Hematopoietic multipotent progenitor cell treated with erythropoietin and hydrocortisone succinate and interleukin-3 and kit ligand, for 8 days (in vitro differentiated cells): ENCODE data around the gene MRC2.
"Not testable (repeated sequence)": the region's sequence is repeated elsewhere in the genome, so short reads cannot be mapped to it uniquely, and the experiment has no call there.

ENCODE experiments used
- DNase-seq: peaks from one replicate; pipeline ENCODE4 v3.0.0-alpha.2; 2015

The MRC2 gene

DNA sequence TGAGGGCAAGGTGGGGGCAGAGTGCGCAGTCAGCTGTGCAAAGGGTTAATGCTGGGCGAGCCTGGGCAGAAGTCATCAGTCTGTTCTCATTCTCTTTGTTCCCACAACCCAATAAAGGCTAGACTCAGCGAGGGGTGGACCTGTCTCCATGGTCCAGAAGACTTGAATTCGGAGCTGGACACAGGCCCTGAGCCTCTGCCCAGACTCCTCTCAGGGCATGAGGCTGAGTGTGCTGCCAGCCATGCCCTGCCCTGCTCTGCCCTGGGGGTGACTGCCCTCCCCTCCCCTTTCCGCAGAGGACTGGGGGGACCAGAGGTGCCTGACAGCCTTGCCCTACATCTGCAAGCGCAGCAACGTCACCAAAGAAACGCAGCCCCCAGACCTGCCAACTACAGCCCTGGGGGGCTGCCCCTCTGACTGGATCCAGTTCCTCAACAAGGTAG, 54.5 kb downstream of the MRC2 start:
- no peak for DNase-seq

DNA sequence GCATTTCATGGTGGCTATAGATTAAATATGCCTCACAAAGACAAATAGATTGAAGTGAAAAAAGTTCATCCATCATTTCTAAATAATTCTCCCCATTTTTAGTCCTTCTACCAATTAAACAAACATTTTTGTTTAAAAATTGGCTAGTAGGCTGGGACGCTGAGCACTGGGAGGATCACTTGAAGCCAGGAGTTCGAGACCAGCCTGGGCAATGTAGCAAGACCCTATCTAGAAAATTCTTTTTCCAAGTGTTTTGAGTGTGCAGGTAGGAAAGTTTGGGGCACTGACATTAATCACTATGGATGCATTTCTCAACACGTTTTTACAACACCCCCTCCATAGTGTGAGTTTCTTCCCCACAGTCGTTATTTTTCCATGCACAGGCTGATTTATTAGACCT, 56.7 kb downstream of the MRC2 start:
- no peak for DNase-seq

DNA sequence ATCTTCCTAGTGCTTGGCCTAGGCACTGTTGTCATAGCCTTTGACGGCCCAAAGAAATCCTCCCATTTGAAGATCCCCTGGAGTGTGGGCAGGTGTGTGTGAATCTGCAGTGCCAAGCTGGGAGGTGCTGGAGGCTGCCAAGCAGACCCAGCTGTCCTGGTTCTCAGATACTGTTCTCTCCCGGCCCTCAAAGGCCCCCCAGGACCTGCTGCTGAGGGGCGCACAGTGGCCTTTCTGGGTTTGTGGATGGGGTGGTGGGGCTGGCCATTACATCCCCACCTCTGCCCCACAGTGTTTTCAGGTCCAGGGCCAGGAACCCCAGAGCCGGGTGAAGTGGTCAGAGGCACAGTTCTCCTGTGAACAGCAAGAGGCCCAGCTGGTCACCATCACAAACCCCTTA, 60.5 kb downstream of the MRC2 start:
- no peak for DNase-seq

DNA sequence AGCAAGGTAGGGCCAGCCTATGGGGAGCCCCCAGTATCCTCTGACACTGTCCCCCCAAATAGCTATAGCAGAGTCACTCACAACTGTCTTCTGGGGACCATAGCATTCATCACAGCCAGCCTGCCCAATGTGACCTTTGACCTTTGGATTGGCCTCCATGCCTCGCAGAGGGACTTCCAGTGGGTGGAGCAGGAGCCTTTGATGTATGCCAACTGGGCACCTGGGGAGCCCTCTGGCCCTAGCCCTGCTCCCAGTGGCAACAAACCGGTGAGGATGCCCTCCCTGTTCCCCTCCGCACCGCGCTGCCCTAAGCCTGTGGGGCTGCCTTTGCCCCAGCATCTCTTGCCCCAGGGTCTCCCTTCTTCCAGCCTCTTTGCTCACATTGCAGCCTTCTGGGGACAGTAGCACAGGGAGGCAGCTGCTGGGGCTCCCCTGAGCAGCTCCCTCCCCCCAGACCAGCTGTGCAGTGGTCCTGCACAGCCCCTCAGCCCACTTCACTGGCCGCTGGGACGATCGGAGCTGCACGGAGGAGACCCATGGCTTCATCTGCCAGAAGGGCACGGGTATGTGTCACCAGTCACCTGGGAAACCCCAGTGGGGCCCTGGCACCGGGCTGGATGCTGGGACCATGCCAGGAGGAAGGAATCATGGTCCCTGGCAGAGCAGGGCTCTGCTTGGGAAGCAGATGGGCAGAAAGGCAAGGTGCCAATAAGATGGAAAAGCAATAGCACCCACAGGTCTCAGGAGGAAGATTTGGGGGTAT, 61.1 kb downstream of the MRC2 start:
- DNase-seq = no peak

DNA sequence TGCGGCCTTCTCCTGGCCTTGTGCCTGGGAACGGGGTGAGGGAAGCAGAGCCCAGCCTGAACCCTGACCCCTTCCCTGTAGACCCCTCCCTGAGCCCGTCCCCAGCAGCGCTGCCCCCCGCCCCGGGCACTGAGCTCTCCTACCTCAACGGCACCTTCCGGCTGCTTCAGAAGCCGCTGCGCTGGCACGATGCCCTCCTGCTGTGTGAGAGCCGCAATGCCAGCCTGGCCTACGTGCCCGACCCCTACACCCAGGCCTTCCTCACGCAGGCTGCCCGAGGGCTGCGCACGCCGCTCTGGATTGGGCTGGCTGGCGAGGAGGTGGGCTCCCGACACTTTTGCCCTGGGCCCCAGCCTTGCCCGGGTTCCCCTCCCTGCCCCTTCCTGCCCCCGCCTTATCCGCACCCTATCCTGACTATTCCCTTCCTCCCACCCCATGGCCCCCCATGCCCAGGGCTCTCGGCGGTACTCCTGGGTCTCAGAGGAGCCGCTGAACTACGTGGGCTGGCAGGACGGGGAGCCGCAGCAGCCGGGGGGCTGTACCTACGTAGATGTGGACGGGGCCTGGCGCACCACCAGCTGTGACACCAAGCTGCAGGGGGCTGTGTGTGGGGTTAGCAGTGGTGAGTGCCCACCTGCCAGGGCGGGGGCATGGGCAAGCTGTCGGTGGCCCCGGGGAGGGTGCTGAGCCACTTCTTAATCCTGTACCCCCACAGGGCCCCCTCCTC, 62.1 kb downstream of the MRC2 start:
- DNase-seq = no peak

DNA sequence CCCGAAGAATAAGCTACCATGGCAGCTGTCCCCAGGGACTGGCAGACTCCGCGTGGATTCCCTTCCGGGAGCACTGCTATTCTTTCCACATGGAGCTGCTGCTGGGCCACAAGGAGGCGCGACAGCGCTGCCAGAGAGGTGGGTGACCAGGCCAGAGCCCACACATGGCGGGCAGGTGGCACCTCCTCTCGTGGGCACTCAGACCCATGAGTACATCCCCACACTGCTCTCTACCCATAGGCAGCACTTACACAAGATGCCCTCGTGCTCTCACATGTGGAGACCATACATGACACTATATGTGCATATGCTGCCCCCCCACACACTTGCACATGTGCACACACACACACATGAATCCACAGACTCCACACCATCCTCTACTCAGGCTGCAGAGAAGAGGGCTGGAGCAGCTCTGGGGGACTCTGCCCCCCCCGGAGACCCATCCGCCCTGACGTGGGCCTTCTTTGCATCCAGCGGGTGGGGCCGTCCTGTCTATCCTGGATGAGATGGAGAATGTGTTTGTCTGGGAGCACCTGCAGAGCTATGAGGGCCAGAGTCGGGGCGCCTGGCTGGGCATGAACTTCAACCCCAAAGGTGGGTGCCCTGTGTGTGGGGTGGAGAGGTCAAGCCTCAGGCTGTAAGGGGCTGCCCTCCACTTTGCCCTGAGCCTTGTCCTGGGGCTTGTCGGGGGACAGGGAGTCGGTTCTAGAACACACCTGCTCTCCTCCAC, 62.9 kb downstream of the MRC2 start:
- DNase-seq = no peak

DNA sequence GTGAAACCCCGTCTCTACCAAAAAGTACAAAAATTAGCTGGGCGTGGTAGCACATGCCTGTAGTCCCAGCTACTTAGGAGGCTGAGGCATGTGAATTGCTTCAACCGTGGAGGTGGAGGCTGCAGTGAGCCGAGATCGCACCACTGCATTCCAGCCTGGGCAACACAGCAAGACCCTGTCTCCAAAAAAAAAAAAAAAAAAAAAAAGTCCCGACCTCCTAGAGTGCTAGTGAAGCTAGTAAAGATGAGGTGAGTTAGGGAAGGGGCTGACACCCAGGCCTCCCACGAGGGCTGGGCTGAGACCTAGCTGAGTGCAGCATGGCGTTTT, 64.1 kb downstream of the MRC2 start:
- not testable (repeated sequence) for DNase-seq

DNA sequence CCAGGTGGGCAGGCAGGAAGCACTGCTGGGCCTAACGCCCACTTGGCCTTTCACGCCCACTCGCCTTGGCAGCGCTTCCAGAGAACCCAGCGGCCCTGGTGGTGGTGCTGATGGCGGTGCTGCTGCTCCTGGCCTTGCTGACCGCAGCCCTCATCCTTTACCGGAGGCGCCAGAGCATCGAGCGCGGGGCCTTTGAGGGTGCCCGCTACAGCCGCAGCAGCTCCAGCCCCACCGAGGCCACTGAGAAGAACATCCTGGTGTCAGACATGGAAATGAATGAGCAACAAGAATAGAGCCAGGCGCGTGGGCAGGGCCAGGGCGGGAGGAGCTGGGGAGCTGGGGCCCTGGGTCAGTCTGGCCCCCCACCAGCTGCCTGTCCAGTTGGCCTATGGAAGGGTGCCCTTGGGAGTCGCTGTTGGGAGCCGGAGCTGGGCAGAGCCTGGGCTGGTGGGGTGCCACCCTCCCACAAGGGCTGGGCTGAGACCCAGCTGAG, 64.7 kb downstream of the MRC2 start:
- no peak for DNase-seq

DNA sequence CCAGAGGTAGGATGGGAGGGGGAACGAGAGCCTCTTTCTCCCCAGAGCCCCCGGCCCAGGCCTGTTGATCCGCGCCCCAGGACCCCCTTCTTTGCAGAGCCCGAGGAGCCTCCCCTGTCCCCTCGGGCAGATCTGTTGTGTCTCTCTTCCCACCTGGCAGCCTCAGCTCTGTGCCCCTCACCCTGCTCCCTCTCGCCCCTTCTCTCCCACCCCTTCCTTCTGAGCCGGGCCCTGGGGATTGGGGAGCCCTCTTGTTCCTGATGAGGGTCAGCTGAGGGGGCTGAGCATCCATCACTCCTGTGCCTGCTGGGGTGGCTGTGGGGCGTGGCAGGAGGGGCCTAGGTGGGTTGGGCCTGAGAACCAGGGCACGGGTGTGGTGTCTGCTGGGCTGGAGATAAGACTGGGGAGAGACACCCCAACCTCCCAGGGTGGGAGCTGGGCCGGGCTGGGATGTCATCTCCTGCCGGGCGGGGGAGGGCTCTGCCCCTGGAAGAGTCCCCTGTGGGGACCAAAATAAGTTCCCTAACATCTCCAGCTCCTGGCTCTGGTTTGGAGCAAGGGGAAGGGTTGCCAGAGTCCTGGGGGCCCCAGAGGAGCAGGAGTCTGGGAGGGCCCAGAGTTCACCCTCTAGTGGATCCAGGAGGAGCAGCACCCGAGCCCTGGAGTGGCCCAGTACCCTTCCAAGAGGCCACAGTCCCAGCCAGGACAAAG, 65.4 kb downstream of the MRC2 start:
- DNase-seq = peak; percentile 95

DNA sequence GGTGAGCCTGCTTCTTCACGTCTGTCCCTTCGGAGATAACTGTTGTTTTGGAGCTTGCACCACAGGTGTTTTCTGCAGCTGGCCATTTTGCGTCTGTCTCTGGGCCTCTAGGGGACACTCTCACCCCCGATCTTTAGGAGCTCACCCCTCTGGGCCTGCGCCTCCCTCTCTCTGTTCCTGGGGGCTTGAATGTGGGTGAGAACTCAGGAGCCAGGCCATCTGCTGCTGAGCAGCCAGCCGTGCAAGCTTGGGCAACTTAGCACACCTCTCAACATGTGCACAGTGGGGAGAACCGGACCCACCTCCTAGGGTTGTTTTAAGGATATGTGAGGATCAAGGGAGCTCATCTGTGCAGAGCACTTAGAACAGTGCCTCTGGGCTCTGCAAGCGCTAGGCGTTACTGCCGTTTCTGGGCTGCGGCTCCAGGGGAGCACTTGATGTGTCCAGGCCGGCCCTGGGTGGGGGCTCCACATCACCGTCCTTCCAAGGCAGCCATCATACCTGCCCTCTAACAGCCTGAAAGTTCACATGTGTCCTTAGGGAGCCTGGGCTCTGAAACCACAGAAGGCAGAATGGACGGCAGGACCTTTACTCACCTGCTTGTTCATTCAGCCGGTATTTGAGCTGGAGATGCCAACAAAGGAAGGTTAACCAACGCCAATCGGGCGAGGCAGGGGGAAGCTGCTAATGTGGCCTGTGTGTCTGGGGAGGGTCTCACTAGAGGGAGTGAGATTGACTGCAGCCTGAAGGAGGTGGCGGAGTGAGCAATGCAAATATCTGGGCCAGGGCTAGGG, 66.3 kb downstream of the MRC2 start:
- peak; percentile 31 for DNase-seq

DNA sequence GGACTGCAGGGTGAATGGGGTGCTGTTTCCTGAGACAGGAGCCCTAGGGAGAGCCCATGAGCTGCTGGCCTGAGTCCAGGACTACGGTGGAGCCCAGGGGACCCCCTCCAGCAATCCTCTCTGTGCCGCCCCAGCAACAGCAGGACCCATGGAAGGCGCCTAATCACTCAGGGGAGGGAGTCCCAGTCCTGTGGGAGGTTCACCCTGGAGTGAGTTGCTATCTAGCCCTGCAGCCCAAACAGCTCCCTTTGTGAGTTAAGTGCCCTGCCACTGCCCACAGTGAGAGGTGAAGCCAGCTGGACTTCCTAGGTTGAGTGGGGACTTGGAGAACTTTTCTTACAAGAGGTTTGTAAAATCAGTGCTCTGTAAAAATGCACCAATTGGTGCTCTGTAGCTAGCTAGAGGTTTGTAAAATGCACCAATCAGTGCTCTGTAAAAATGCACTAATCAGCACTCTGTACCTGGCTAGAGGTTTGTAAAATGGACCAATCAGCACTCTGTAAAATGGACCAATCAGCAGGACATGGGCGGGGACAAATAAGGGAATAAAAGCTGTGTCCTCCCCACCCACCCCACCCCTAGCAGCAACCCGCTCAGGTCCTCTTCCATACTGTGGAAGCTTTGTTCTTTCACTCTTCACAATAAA, 67.7 kb downstream of the MRC2 start:
- peak; percentile 49 for DNase-seq

DNA sequence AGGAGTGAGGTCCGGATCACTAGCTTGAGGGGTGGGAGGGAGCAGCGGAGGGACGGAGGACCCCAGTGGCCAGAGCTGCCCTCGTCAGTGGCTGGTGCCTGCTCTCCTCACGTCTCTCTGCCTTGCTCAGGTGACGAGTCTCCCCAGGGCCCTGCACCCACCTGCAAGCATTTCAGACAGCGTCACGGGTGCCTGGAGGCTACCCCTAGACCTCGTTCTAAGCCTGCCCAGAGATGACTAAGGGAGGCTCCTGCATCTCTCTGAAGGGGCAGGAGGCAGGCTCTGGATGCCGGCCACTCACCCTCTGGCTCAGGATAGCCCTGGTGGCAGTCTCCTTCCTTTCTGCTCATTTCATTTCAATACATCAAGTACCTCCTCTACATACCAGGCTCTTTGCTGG, 68.8 kb downstream of the MRC2 start:
- no peak for DNase-seq

DNA sequence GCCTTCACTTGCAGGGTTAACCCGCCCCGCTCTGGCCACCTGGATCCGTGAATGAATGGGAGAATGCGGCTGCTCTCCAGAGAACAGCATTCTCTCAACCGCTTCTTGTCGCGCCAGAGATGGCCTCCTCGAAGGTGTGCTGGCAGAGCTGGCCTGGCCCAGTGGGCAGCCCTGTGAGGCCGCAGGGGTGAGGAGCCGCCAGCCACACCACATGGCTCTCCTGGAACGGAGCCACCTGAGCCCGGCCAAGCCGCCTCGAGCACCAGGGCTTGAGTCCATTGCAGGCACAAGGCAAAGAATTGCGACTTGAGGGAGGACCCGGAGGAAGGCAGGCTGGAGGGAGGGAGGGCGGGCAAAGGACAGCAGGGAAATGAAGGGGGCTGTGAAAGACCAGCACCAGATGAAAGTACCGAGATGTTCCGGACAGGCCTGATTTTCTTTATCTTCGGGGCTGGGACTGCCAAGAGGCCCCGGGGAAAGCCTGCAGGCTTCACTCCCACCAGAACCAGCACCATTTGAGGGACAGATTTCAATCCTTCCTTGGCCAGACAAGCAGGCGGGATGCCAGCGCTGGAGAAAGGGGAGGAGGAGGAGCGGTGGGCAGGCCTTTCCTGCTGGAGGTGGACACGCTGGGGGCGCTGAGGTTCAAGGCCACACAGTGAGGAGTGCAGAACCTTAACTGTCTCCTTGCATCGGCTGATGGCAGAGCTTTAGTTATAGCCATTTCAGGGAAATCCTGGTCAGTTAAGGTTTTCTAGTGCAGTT, 69.4 kb downstream of the MRC2 start:
- no peak for DNase-seq

DNA sequence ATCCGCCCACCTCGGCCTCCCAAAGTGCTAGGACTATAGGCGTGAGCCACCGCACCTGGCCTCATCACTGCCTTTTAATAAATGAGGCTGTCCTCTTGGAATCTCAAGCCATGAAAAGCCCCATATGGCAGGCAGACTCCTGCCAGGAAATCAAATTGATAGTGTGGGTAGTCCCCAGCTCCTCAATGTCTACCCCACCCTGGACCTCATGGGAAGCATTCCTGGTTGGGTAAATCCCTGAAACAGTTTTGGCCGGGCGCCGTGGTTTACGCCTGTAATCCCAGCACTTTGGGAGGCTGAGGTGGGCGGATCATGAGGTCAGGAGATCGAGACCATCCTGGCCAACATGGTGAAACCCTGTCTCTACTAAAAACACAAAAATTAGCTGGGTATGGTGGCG, 71.0 kb downstream of the MRC2 start:
- DNase-seq = not testable (repeated sequence)

DNA sequence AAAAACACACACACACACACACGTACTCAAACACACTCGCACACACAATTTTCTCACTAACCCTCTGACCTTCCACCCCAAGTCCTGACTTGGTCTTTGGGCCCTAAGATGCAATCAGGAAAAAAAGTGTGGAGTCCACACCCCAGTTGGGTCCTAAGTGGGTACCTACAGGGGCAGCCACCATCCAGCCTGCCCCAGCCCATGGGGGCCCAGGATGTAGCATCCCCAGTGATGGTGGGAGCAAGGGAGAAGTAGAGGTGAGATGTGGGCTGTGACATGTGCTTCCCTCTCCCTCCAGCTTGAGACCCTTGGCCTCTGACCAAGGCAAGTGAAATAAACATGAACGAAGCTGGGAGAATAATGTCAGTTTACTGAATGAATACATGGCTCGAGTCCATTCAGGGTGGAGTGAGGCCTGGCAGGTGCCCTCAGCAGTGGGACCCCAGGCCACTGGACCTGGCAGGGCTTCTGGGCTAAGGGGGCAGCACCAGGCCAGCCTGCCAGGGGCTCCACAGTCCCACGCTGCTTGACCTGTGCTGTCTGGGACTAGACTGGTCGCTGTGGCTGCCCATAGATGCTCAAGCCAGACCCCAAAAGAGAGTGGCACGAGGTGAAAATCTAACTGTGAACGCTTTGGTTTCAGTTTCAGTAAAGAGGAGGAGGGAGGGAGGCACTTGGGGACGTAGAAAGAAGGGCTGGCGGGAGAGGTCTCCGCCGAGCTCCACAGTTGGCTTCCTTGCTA, 73.7 kb downstream of the MRC2 start:
- no peak for DNase-seq

DNA sequence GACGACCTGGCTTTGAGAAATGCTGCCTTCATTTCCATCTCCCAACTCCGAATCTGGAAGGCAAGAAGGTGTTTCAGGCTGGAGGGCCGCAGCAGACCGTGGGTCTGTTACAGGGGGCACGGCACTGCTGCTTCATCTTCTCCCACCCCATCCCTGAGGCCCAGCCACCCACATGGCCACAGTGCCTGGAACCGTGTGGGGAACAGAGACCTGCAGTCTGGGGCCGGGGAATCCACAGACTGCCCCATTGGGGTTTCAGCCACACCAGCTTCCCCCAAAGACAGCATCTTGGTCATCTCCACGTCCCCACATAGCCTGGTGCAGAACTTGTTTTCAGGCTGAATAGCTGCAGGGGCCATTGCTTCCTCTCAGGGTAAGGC, 74.2 kb downstream of the MRC2 start:
- DNase-seq = no peak

DNA sequence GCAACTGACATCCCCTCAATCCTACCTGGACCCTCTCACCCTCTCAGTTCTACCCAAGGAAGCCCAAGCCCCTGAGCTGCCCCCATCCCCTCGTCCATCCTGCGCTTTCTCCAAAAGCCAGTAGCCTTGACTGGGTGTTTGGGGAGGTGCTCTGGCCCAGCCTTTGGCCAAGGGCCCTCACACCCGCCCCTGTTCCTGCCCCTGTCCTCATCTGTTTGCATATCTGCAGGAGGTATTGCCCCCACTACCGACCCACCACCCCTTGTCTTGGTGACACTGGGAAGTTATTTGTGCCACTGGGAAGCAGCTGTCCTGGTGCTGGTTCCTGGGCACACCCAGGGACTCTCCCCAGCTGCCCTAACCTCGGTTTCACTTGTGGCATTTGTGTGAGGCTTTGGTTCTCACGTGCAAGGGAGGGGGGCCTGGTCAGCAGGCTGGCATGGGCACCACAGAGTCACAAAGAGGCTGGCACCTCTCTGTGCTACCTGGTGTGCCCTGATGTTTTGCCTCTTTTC, 75.3 kb downstream of the MRC2 start:
- DNase-seq = no peak

DNA sequence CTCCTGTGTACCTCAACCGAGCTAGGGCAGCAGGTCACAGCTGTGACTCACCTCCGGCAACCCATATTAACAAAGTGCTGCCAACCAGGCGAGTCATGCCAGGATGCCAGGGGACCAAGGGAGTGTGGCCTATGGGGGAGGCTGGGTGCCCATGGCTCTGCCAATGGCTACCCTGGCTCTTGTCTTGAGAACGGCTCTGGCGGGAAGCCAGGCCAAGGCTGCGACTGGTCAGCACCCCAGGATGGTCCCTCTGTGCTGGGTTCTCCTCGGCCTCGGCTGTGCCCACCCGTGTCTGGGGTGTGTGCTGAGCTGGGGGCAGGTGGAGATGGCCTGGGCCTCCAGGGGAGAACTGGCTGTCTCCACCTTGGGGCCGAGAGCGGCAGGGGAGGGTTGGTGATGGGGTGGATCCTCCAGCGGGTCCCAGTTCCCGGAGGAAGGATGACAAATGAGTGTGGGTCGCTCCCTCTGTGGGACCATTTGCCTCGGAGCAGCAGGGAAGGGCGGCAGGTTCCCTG, 75.8 kb downstream of the MRC2 start:
- no peak for DNase-seq

DNA sequence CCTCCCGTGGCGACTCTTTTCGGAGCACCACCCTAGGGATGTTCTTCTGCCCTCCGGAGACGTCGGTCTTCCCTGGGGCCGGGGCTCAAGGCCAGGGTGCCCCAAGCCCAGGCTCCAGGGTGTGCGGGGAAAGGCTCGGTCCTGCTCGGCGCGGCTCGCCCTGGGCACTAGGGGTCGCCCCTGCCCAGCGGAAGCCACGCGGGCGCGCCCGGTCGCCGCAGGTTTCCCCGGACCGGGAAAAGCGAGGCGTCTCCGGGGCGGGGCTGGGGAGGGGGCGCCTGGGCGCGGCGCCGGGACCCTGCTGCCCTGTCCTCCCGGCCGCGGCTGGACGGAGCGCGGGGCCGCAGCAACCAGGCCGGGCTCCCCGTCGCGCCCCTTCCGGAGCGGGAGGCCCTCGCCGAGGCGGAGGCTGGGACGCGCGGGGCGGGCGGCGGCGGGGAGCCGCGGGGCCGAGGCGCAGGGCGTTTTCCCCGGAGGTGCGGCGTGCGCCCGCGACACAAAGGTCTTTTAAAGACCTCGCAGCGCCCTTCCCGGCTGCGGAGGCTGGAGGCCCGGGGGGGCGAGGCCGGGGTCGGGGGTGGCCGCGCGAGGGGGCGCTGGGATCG, 76.4 kb downstream of the MRC2 start:
- peak; percentile 53 for DNase-seq
